Measurements from ENCODE around the gene CYSTM1. TPM values are rescaled to one million over a fixed set of nuclear protein-coding genes. Genes with fewer than 3 reads are reported as not detected.

The CYSTM1 gene
- total and polyA plus RNA-seq, 2 donors (not counting 3 experiments of a cell fraction or from before 2014, with no cell fraction given), result 28.9 to 41.5 TPM

- POLR2A ChIA-PET, result interaction anchor here (0.6 to 1.9 kb wide), 2 partner anchors 12 to 79 kb away, joined by 3 to 10 read pairs; partner anchors contain the start of gene HBEGF
- BruUV-seq (replicated peaks), result TSS peak; percentile 58
Measured at GRCh38 chr5:140267201-140267540, 92.2 kb downstream of the CYSTM1 start.

More at GRCh38 chr5:140267201-140267540, 92.2 kb downstream of the CYSTM1 start:
- Histone ChIP-seq H3K27me3 (ENCODE audit: control insufficient read depth in 2 of 2, insufficient read depth in 2 of 2, low read length in 2 of 2) (no peaks in the 10 kb centered on the region), H3K9ac (replicated peaks; ENCODE audit: extremely low read depth, insufficient read depth, low read length) (peak overlapping the region; percentile 84), H3K27ac (ENCODE audit: insufficient read depth, low read depth, low read length) (peak overlapping the region; percentile 84), H3K79me2 (ENCODE audit: control insufficient read depth, insufficient read depth, low read length) (peaks cover 35% of the 10 kb centered on the region), H3K4me2 (ENCODE audit: insufficient read depth, low read length) (peak overlapping the region; percentile 86), H3K36me3 (ENCODE audit: control insufficient read depth in 2 of 2, extremely low read depth in 1 of 2, insufficient read depth in 2 of 2, low read length in 2 of 2) (no peaks in the 10 kb centered on the region), H3K9me3 (replicated peaks; ENCODE audit: control insufficient read depth, insufficient read depth, low read length) (no peaks in the 10 kb centered on the region), H3K9me1 (replicated peaks; ENCODE audit: control insufficient read depth, extremely low read depth, insufficient read depth, low read length) (no peaks in the 10 kb centered on the region), H3K4me1 (ENCODE audit: control insufficient read depth, extremely low read depth, insufficient read depth, low read length) (peaks cover 28% of the 10 kb centered on the region), H4K20me1 (replicated peaks; ENCODE audit: control insufficient read depth, extremely low read depth, insufficient read depth, low read length) (no peaks in the 10 kb centered on the region), H3K4me3 (replicated peaks in 1 of 3; ENCODE audit: insufficient read depth in 1 of 3, low read depth in 1 of 3, low read length in 3 of 3) (peak overlapping the region in 1 of 3 experiments; percentile 37), H2AFZ (ENCODE audit: low read depth, low read length) (no peak overlapping the region)
- dilution Hi-C loops (cut with MboI; ENCODE audit: extremely low pct_ligation_motif_present, low sequenced_read_pairs), result no loop called here
- intact Hi-C loops (cut with micrococcal nuclease), result loop anchor here (1.0 to 2.0 kb wide), 4 partner anchors 23 to 79 kb away; partner anchors contain the start of gene HBEGF
- DNase-seq (ENCODE audit: low read depth, low spot score) (no peak), FAIRE-seq (no peak)
- TF ChIP-seq, protein P1, sequence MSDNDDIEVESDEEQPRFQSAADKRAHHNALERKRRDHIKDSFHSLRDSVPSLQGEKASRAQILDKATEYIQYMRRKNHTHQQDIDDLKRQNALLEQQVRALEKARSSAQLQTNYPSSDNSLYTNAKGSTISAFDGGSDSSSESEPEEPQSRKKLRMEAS (IDR thresholded peaks at IDR 0.05; ENCODE audit: insufficient read depth, insufficient read length), result no peak
- TF ChIP-seq GATA2 (IDR thresholded peaks at IDR 0.05; ENCODE audit: insufficient read depth, insufficient read length, low read depth, low read length) (no peak), FOS (IDR thresholded peaks at IDR 0.05; ENCODE audit: borderline replicate concordance, insufficient read depth, low read length) (no peak), EZH2 (IDR thresholded peaks at IDR 0.05; ENCODE audit: borderline replicate concordance, low read depth, low read length, severe bottlenecking) (no peak), POLR2AphosphoS5 (IDR thresholded peaks at IDR 0.05; ENCODE audit: insufficient read depth, low read depth, low read length) (no peak), POLR2A (IDR thresholded peaks at IDR 0.05; ENCODE audit: low read depth, low read length) (no peak), JUN (IDR thresholded peaks at IDR 0.05; ENCODE audit: borderline replicate concordance, insufficient read depth, insufficient read length, low read depth) (no peak), CTCF (IDR thresholded peaks at IDR 0.05; ENCODE audit: extremely low read depth in 1 of 2, insufficient read depth in 1 of 2, low read depth in 1 of 2, low read length in 2 of 2) (no peak), MYC (IDR thresholded peaks at IDR 0.05; ENCODE audit: low read depth, low read length) (no peak)
- CTCF ChIA-PET, result interaction anchor here (0.9 to 3.9 kb wide), 13 partner anchors 9 to 92 kb away, joined by 3 to 39 read pairs (median 7); partner anchors contain the start of genes HBEGF and PFDN1
